Stimulated activated naive CD8-positive, alpha-beta T cell treated with anti-CD3 and anti-CD28 coated beads, Interleukin-15, Interleukin-2, amounts not matched to agents 100 ng/mL and 50 ng/mL, for 24 hours (primary cell): ENCODE results near the gene ENDOG.
A peak's percentile ranks its signal among the peaks of the same experiment; 100 is the strongest.

Experiments used
- H3K27ac Mint-ChIP-seq: one replicate; pipeline ENCODE4 v1.8.0; 2021; ENCODE audit warnings: mild to moderate bottlenecking, mixed read lengths
- H3K27me3 Mint-ChIP-seq: one replicate; pipeline ENCODE4 v1.8.0; 2021; ENCODE audit warnings: mixed read lengths
- H3K36me3 Mint-ChIP-seq: one replicate; pipeline ENCODE4 v1.8.0; 2021; ENCODE audit warnings: low read depth, mixed read lengths
- H3K4me1 Mint-ChIP-seq: one replicate; pipeline ENCODE4 v1.8.0; 2021; ENCODE audit warnings: low read depth, mixed read lengths
- H3K4me3 Mint-ChIP-seq: one replicate; pipeline ENCODE4 v1.8.0; 2021; ENCODE audit warnings: mild to moderate bottlenecking, mixed read lengths
- H3K9me3 Mint-ChIP-seq: one replicate; pipeline ENCODE4 v1.8.0; 2021; ENCODE audit warnings: mixed read lengths

Gene ENDOG

GRCh38 chr9:128819716-128820664, 1.7 kb downstream of the ENDOG start:
- H3K36me3 Mint-ChIP-seq: peaks cover 23% of the 10 kb centered on the region
- no peak overlapping the region for H3K27ac Mint-ChIP-seq
- H3K9me3 Mint-ChIP-seq: no peaks in the 10 kb centered on the region
- H3K4me3 Mint-ChIP-seq: peak overlapping the region; percentile 82
- peaks cover 27% of the 10 kb centered on the region for H3K4me1 Mint-ChIP-seq
- no peaks in the 10 kb centered on the region for H3K27me3 Mint-ChIP-seq

- Mint-ChIP-seq H3K9me3 (no peaks in the 10 kb centered on the region), H3K27me3 (no peaks in the 10 kb centered on the region), H3K4me3 (peak overlapping the region; percentile 23), H3K4me1 (peaks cover 27% of the 10 kb centered on the region), H3K36me3 (peaks cover 31% of the 10 kb centered on the region), H3K27ac (peak overlapping the region; percentile 2)
Observed at GRCh38 chr9:128820665-128821583, 2.6 kb downstream of the ENDOG start.

GRCh38 chr9:128821584-128822406, 3.5 kb downstream of the ENDOG start:
- H3K27ac Mint-ChIP-seq: peak overlapping the region; percentile 2
- no peak overlapping the region for H3K4me3 Mint-ChIP-seq
- H3K9me3 Mint-ChIP-seq: no peaks in the 10 kb centered on the region
- peaks cover 27% of the 10 kb centered on the region for H3K4me1 Mint-ChIP-seq
- H3K27me3 Mint-ChIP-seq: no peaks in the 10 kb centered on the region
- peaks cover 36% of the 10 kb centered on the region for H3K36me3 Mint-ChIP-seq

- no peaks in the 10 kb centered on the region for H3K27me3 Mint-ChIP-seq
- H3K9me3 Mint-ChIP-seq: no peaks in the 10 kb centered on the region
- H3K36me3 Mint-ChIP-seq: peaks cover 43% of the 10 kb centered on the region
- H3K27ac Mint-ChIP-seq: no peak overlapping the region
- H3K4me1 Mint-ChIP-seq: peaks cover 28% of the 10 kb centered on the region
- no peak overlapping the region for H3K4me3 Mint-ChIP-seq
Observed at GRCh38 chr9:128822407-128823042, 4.2 kb downstream of the ENDOG start.

GRCh38 chr9:128823362-128823902, 5.1 kb downstream of the ENDOG start:
- H3K27me3 Mint-ChIP-seq: no peaks in the 10 kb centered on the region
- H3K27ac Mint-ChIP-seq: peak overlapping the region; percentile 49
- H3K9me3 Mint-ChIP-seq: no peaks in the 10 kb centered on the region
- no peak overlapping the region for H3K4me3 Mint-ChIP-seq
- H3K36me3 Mint-ChIP-seq: peaks cover 49% of the 10 kb centered on the region
- H3K4me1 Mint-ChIP-seq: peaks cover 28% of the 10 kb centered on the region

GRCh38 chr9:128823903-128824406, 5.7 kb downstream of the ENDOG start:
- Mint-ChIP-seq H3K4me3 (no peak overlapping the region), H3K27ac (no peak overlapping the region), H3K9me3 (no peaks in the 10 kb centered on the region), H3K36me3 (peaks cover 54% of the 10 kb centered on the region), H3K4me1 (peaks cover 34% of the 10 kb centered on the region), H3K27me3 (no peaks in the 10 kb centered on the region)

- H3K4me1 Mint-ChIP-seq: peaks cover 33% of the 10 kb centered on the region
- H3K27me3 Mint-ChIP-seq: no peaks in the 10 kb centered on the region
- H3K4me3 Mint-ChIP-seq: no peak overlapping the region
- H3K36me3 Mint-ChIP-seq: peaks cover 56% of the 10 kb centered on the region
- no peaks in the 10 kb centered on the region for H3K9me3 Mint-ChIP-seq
- H3K27ac Mint-ChIP-seq: no peak overlapping the region
Observed at GRCh38 chr9:128824911-128825310, 6.6 kb downstream of the ENDOG start.

- Mint-ChIP-seq H3K27ac (no peak overlapping the region), H3K4me1 (peaks cover 27% of the 10 kb centered on the region), H3K9me3 (no peaks in the 10 kb centered on the region), H3K36me3 (peaks cover 56% of the 10 kb centered on the region), H3K4me3 (no peak overlapping the region), H3K27me3 (no peaks in the 10 kb centered on the region)
Observed at GRCh38 chr9:128825923-128826700, 7.8 kb downstream of the ENDOG start.

- Mint-ChIP-seq H3K4me1 (peaks cover 26% of the 10 kb centered on the region), H3K9me3 (no peaks in the 10 kb centered on the region), H3K27ac (peak overlapping the region; percentile 94), H3K4me3 (peak overlapping the region; percentile 97), H3K27me3 (no peaks in the 10 kb centered on the region), H3K36me3 (peaks cover 54% of the 10 kb centered on the region)
Observed at GRCh38 chr9:128828267-128828666, 10.0 kb downstream of the ENDOG start.

GRCh38 chr9:128828719-128829452, 10.6 kb downstream of the ENDOG start:
- H3K9me3 Mint-ChIP-seq: no peaks in the 10 kb centered on the region
- peaks cover 26% of the 10 kb centered on the region for H3K4me1 Mint-ChIP-seq
- peak overlapping the region; percentile 97 for H3K4me3 Mint-ChIP-seq
- H3K27ac Mint-ChIP-seq: peak overlapping the region; percentile 94
- no peaks in the 10 kb centered on the region for H3K27me3 Mint-ChIP-seq
- peaks cover 52% of the 10 kb centered on the region for H3K36me3 Mint-ChIP-seq

- no peaks in the 10 kb centered on the region for H3K9me3 Mint-ChIP-seq
- no peaks in the 10 kb centered on the region for H3K27me3 Mint-ChIP-seq
- H3K27ac Mint-ChIP-seq: peak within 1 kb of the TSS; percentile 94
- H3K4me3 Mint-ChIP-seq: peak within 1 kb of the TSS; percentile 97
- H3K4me1 Mint-ChIP-seq: peaks cover 26% of the 10 kb centered on the region
- peaks cover 52% of the 10 kb centered on the region for H3K36me3 Mint-ChIP-seq
Observed at GRCh38 chr9:128829477-128830251, 11.4 kb downstream of the ENDOG start, which contains the start of gene SPOUT1. Gene SPOUT1, minus strand, starts transcription at chr9:128829794. Its CDS starts 14 bp downstream, at chr9:128829780.

GRCh38 chr9:128833696-128834095, 15.4 kb downstream of the ENDOG start:
- H3K27me3 Mint-ChIP-seq: no peaks in the 10 kb centered on the region
- no peaks in the 10 kb centered on the region for H3K9me3 Mint-ChIP-seq
- H3K4me3 Mint-ChIP-seq: no peak overlapping the region
- H3K27ac Mint-ChIP-seq: no peak overlapping the region
- H3K36me3 Mint-ChIP-seq: peaks cover 27% of the 10 kb centered on the region
- H3K4me1 Mint-ChIP-seq: peaks cover 14% of the 10 kb centered on the region
